ENCODE data around the gene GGACT. TPM values are rescaled to one million over a fixed set of nuclear protein-coding genes. Genes with fewer than 3 reads are reported as not detected.

Gene GGACT
- polyA plus RNA-seq, 3 donors = 1.7 to 8.3 (median 6.5) TPM

GRCh38 chr13:100523981-100524386 lies 64.6 kb downstream of the GGACT start:
- TF ChIP-seq, protein P1, sequence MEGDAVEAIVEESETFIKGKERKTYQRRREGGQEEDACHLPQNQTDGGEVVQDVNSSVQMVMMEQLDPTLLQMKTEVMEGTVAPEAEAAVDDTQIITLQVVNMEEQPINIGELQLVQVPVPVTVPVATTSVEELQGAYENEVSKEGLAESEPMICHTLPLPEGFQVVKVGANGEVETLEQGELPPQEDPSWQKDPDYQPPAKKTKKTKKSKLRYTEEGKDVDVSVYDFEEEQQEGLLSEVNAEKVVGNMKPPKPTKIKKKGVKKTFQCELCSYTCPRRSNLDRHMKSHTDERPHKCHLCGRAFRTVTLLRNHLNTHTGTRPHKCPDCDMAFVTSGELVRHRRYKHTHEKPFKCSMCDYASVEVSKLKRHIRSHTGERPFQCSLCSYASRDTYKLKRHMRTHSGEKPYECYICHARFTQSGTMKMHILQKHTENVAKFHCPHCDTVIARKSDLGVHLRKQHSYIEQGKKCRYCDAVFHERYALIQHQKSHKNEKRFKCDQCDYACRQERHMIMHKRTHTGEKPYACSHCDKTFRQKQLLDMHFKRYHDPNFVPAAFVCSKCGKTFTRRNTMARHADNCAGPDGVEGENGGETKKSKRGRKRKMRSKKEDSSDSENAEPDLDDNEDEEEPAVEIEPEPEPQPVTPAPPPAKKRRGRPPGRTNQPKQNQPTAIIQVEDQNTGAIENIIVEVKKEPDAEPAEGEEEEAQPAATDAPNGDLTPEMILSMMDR (IDR thresholded peaks at IDR 0.05) = no peak
- Mint-ChIP-seq H3K9me3 (peaks cover 0 to 2% (median 0%) of the 10 kb centered on the region in 7 donors), H3K27ac (no peak overlapping the region), H3K4me1 (peaks cover 9% of the 10 kb centered on the region), H3K27me3 (ENCODE audit: low read depth in 3 of 3) (peaks cover 1 to 19% (median 12%) of the 10 kb centered on the region in 3 donors), H3K4me3 (no peak overlapping the region), H3K36me3 (peaks cover 7 to 12% of the 10 kb centered on the region in 2 donors)
- 98% methylated on average over 6 of the region's 8 CpGs for WGBS (ENCODE audit: insufficient coverage)
- intact Hi-C loops (cut with micrococcal nuclease) = loop anchor here in 1 of 2 donors (10.0 kb wide), 1 partner anchor 869 kb away; no protein-coding TSS in a partner anchor
- no peaks in the 10 kb centered on the region for H3K79me2 ChIP-seq (ENCODE audit: insufficient read depth, low read length)
- no peaks in the 10 kb centered on the region for H4K20me1 ChIP-seq (ENCODE audit: insufficient read depth, low read length)
- no peaks in the 10 kb centered on the region for H3K36me3 ChIP-seq (replicated peaks in 1 of 2; ENCODE audit: control insufficient read depth in 1 of 2, insufficient read depth in 2 of 2, low read length in 2 of 2)
- H3K9me3 ChIP-seq (replicated peaks in 1 of 2; ENCODE audit: control insufficient read depth in 1 of 2, insufficient read depth in 1 of 2, low read length in 2 of 2) = no peaks in the 10 kb centered on the region
- no peak overlapping the region for H3K9ac ChIP-seq (ENCODE audit: insufficient read depth, low read length, poor library complexity, severe bottlenecking)
- H3K27me3 ChIP-seq (ENCODE audit: control insufficient read depth in 2 of 2, insufficient read depth in 2 of 2, low read length in 2 of 2) = peaks cover 10 to 26% of the 10 kb centered on the region in 2 donors
- no peak overlapping the region for H2AFZ ChIP-seq (ENCODE audit: insufficient read depth, low read depth, low read length, poor library complexity, severe bottlenecking)
- H3K4me3 ChIP-seq (replicated peaks in 1 of 3; ENCODE audit: low read depth in 2 of 3, low read length in 3 of 3) = no peak overlapping the region
- no peaks in the 10 kb centered on the region for H3K4me1 ChIP-seq (ENCODE audit: control insufficient read depth in 1 of 2, insufficient read depth in 2 of 2, low read length in 2 of 2)
- H3K27ac ChIP-seq (ENCODE audit: low read depth in 1 of 2, low read length in 2 of 2) = no peak overlapping the region
- DNase-seq = no peak
- H3K4me2 ChIP-seq (replicated peaks; ENCODE audit: extremely low read depth, low read length, poor library complexity, severe bottlenecking) = no peak overlapping the region

DNA sequence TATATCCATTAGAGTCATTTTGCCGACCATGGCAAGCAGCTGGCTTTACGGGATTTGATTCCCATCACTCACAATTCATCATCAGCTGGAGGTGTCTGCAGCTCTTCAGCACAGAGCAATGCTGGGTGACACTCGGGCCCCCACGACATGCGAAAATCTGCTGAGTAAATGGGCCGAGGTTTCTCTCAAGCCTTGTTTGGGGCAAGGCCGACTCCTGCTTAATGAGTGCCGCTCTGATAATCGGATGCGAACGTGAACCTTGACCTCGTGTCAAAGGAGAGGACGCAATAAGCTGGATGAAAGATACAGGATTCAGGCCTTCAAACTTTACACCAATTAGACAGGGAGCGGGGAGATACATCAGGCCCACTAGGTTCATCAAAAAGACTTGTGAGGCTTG lies 65.2 kb downstream of the GGACT start:
- no peaks in the 10 kb centered on the region for H3K36me3 ChIP-seq (replicated peaks in 1 of 2; ENCODE audit: control insufficient read depth in 1 of 2, insufficient read depth in 2 of 2, low read length in 2 of 2)
- intact Hi-C loops (cut with micrococcal nuclease) = loop anchor here in 1 of 2 donors (10.0 kb wide), 1 partner anchor 869 kb away; no protein-coding TSS in a partner anchor
- no peak overlapping the region for H2AFZ ChIP-seq (ENCODE audit: insufficient read depth, low read depth, low read length, poor library complexity, severe bottlenecking)
- no peak overlapping the region for H3K4me3 Mint-ChIP-seq
- H4K20me1 ChIP-seq (ENCODE audit: insufficient read depth, low read length) = no peaks in the 10 kb centered on the region
- no peak for DNase-seq
- TF ChIP-seq, protein P1 (IDR thresholded peaks at IDR 0.05) = no peak
- no peak overlapping the region for H3K9ac ChIP-seq (ENCODE audit: insufficient read depth, low read length, poor library complexity, severe bottlenecking)
- H3K36me3 Mint-ChIP-seq = peaks cover 3 to 8% of the 10 kb centered on the region in 2 donors
- peaks cover 0 to 2% (median 0%) of the 10 kb centered on the region in 7 donors for H3K9me3 Mint-ChIP-seq
- H3K27ac Mint-ChIP-seq = no peak overlapping the region
- peaks cover 9% of the 10 kb centered on the region for H3K4me1 Mint-ChIP-seq
- H3K4me1 ChIP-seq (ENCODE audit: control insufficient read depth in 1 of 2, insufficient read depth in 2 of 2, low read length in 2 of 2) = no peaks in the 10 kb centered on the region
- peaks cover 1 to 19% (median 12%) of the 10 kb centered on the region in 3 donors for H3K27me3 Mint-ChIP-seq (ENCODE audit: low read depth in 3 of 3)
- no peaks in the 10 kb centered on the region for H3K9me3 ChIP-seq (replicated peaks in 1 of 2; ENCODE audit: control insufficient read depth in 1 of 2, insufficient read depth in 1 of 2, low read length in 2 of 2)
- H3K4me2 ChIP-seq (replicated peaks; ENCODE audit: extremely low read depth, low read length, poor library complexity, severe bottlenecking) = no peak overlapping the region
- no peak overlapping the region for H3K27ac ChIP-seq (ENCODE audit: low read depth in 1 of 2, low read length in 2 of 2)
- H3K79me2 ChIP-seq (ENCODE audit: insufficient read depth, low read length) = no peaks in the 10 kb centered on the region
- H3K27me3 ChIP-seq (ENCODE audit: control insufficient read depth in 2 of 2, insufficient read depth in 2 of 2, low read length in 2 of 2) = peaks cover 10 to 26% of the 10 kb centered on the region in 2 donors
- WGBS (ENCODE audit: insufficient coverage) = 97% methylated on average over 11 of the region's 14 CpGs
- no peak overlapping the region for H3K4me3 ChIP-seq (replicated peaks in 1 of 3; ENCODE audit: low read depth in 2 of 3, low read length in 3 of 3)

All from CD14-positive monocyte (primary cell).